Stimulated activated CD8-positive, alpha-beta memory T cell treated with anti-CD3 and anti-CD28 coated beads, Interleukin-12 subunit alpha, Interleukin-12 subunit beta, amount 100 ng/mL, for 1 hour (primary cell): ENCODE data around the gene TNS3.

ENCODE experiments used
- DNase-seq: peaks from one replicate; pipeline ENCODE4 v3.0.0-alpha.2; 2020; ENCODE audit warnings: low read depth

Gene TNS3

DNA sequence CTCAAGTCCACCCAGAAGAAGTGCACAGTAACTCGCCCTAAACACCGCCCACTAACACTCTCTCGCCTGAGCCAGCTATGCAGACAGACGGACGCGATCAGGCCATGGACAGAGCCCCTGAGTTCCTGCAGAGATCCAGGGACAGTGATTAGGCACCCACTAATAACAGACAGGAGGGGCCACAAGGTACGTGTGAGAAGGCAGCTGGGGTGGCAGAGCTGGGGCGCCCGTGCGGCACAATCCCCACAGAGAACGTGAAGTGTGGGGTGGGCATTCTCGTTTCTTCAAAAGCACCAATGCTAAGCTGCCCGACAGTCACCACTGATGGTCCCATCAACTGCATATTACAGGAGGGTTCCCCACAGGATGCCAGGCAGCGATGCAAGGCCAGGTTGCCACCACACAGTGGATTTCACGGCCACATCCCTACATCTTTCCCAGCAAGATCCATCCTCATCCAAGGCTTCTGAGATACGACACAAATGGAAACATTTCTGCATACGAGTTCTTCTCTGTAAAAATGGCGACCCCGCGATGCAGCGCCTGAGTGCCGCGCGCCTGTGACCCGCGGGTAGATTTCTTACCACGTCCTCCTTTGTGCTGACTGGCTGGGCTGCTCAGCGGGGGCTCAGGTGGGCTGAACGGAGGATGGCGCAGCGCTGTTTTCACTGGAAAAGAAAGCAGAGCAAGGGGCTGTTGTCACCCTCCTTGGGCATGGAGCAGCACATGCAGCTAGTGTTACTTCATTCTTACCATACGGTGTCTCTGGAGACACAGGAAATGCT, 237.5 kb downstream of the TNS3 start:
- DNase-seq: no peak

DNA sequence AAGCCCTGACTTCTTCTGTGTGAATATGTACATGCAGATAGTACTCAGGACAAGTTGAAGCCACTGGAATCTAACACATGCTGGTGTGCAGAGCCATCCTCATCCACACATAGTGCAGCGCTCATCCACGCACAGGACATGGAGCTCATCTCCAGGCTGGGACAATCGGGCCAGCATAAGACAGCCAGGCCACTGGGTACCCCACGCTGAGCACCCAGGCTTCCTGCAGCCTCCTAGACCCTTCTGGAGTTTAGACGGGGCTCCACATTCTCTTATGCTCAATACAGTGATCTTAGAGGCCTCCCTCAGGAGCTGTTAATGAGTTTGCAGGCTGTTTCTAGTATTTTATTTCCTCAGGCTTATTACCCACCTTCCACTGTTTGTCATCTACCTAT, 238.9 kb downstream of the TNS3 start:
- DNase-seq: no peak

DNA sequence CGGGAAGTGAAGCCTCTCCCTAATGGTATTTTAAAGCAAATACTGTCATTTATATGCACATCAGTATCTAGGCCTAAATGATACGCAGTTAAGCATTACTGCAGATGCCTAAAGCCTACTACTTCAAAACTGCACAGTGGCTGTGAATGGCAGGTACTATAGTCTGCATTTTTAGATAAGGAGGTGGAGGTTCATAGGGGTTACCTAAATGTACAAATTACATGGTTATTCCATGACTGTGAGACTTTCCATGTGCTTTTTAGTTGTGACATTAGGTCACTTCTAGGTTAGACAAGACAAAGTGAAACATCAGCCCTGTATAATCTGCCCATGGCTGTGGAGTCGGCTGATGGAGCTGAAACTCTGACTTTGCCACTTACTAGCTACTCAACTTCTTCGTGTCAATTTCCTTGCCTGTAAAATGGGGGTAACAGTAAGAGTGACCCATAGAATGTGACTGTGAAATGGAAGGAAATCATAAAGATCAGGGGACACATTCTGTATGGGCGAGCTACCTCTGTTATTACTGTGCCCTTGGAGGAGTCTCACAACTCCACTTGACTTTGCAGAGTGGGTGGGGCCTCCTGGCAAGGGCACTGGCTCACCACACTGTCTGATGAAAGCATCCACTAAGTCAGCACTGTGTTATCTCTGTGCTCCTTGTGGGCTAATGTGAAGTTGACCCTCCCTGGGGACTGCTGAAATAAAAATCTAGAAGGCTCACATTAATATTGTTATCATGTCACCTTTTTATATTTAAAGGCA, 239.4 kb downstream of the TNS3 start:
- DNase-seq: no peak

GRCh38 chr7:47340517-47340916, 241.4 kb downstream of the TNS3 start:
- no peak for DNase-seq

- no peak for DNase-seq
Measured at GRCh38 chr7:47338026-47338425, 243.9 kb downstream of the TNS3 start.

DNA sequence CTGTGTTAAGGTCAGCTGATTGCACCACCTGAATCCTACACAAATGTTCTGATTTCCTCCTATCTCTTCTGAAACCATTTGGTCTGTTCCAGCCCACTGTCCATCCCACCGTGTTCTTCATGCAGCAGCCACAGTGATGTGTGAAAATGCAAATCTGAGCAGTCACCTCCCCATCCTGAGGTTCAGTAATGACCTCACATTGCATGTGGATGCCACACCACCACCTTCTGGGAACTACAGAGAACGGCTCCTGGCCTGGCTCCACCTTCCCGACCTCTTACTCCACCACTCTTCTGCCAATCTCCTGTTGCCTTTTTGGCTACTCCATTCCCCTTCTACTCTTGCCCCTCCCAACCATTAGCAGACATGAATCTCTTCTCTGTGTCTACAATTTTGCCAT, 244.4 kb downstream of the TNS3 start:
- DNase-seq: no peak

- no peak for DNase-seq
Measured at GRCh38 chr7:47336472-47337425, 245.2 kb downstream of the TNS3 start.

- no peak for DNase-seq
Measured at GRCh38 chr7:47335557-47336471, 246.1 kb downstream of the TNS3 start.

DNA sequence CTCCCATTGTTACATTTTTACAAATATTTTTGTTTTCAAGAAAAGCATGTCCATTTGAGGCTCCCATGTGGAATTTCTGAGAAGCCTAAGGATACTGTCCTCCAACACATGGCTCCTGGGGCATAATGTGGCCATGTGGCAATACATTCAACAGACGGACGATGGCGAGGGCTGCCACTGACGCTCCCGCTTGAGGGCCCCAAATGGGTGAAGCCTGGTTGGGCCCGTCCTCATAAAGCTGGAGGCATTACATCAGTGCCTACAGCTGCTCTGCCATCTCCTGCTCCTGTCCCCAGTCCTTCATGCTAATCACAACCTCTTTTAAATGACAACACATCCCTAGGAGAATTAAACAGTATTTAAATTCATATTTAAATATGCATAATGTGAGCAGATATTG, 246.8 kb downstream of the TNS3 start:
- DNase-seq: no peak

DNA sequence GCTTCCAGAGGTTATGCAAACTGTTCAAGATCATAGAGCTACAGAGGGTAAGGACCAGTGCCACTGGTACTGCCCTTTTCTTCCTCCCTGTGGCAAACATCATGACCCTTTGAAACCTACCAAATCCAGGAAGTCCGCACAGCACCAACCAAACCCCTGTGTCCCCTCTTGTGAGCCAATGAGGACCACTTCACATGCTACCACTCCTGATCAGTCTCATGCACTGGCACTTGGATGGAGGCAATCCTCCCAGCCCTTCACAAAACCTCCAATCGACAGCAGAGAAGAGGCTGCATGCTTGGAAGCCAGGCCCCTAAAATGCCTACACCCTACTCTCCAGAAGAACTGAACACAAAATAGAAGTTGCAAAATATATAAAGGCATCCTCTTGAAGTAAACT, 248.0 kb downstream of the TNS3 start:
- no peak for DNase-seq

DNA sequence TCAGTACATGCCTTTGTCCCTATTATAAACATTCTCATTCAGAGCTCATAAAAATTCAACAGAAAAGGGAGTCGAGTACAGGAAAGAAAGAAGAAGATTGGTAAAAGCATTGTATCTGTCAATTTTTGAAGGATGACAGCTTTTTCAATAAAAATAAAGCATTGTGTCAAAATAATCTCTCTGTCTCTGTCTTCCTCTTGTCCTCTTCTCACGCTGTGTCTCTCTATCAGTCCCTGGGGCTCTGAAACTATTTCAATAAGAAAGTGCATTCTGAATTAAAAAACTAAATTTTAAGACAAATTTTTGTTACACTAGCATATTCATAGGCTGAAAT, 248.4 kb downstream of the TNS3 start:
- no peak for DNase-seq

DNA sequence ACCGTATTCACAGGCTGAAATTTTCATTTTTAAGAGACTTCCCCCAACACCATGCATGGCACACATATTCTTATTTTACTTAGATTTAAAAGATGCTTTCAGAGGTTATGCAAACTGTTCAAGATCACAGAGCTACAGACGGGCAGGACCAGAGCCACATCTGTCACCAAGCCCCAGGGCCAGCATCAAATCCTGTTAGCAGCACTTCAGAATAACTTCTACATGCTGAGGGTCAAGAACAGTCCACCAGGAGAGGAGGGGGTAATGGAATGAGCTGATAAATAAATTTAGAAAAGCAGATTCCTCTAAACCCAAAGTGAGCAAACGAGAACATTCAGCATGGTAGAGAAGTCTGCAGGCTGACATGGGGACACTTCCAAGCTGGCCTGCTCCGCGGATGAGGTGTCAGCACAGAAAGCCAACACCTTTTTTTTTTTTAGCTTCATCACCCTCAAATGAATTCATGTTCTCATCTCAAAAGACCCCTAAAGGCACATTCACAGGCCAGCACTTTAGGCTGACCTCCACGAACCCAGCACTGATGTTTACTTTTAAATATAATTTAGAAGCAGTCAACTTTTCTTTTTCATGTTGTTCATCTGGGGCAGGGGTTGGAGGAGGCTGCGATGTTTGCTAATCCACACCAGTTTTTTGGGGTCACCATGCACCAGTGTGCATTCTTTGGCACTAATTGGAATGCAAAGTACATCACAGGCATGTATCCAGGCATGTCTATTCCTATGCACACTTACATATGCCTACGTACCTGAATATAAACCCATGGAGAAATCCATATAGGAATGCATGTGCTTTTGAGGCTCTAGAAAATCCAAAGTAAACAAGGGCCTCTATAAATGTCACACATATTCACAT, 249.0 kb downstream of the TNS3 start:
- no peak for DNase-seq

- no peak for DNase-seq
Measured at GRCh38 chr7:47332213-47332612, 249.7 kb downstream of the TNS3 start.

DNA sequence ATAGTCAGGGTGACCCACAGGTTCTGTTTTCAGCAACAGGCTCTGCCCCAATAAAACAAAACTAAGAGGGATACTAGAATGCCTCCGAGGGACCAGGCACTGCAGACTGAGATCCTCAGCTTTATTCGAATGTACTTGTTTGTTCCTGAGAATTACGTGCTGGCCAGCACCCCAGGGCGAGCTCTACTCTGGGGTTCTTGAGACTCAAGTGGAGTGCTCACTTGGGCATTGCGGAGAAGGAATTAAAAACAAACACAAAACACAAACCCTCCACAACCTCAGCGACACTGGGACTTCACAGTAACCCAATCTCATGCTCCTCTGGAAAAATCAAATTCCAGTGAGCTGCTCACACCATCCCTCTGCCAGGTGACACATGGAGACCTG, 250.7 kb downstream of the TNS3 start:
- DNase-seq: no peak

DNA sequence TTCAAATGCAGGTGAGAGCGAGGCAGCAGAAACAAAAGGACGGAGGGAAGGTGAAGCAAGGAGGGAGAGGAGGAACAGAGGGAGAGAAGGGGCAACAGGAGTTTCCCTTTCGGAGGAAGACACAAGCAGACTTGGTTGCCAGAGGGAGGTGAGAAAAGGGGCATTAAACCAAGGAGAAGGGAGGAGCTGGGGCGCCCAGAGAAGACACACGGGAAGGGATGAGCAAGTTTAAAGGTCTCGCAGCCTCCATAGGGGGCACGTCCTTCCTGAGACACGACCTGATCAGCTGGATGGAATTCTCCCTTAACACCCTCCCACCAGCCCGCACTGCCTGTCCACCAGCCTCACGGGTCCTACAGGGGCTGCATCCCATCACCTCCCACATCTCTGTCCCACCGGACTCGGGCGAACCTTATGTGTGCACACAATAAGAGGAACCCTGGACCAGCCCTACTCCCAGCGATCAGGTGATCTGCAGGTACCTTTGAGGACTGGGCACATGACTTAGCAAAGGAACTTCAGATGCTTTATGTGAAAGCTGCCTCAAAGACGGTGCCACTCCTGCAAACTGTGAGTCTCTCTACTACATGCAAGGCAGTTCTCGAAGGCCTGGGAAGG, 251.2 kb downstream of the TNS3 start:
- DNase-seq: no peak

DNA sequence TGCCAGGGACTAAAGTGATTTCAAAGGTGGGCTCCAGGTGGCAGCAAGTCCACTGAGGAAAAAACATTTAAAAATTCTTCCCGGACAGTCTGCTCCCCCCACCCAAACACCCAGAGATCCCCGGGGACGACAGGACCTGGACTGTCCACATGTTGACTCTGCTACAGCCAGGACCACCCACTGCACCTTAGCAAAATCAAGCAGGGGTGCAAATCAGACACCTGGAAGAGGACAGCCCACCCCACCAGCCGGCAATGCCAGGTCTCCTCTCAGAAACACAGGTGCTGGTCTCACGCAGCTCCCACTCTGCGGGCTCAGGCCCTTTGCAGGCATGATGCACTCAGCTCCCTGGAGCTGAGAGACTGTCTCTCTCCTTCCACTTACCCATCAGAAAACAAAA, 251.9 kb downstream of the TNS3 start:
- DNase-seq: no peak

DNA sequence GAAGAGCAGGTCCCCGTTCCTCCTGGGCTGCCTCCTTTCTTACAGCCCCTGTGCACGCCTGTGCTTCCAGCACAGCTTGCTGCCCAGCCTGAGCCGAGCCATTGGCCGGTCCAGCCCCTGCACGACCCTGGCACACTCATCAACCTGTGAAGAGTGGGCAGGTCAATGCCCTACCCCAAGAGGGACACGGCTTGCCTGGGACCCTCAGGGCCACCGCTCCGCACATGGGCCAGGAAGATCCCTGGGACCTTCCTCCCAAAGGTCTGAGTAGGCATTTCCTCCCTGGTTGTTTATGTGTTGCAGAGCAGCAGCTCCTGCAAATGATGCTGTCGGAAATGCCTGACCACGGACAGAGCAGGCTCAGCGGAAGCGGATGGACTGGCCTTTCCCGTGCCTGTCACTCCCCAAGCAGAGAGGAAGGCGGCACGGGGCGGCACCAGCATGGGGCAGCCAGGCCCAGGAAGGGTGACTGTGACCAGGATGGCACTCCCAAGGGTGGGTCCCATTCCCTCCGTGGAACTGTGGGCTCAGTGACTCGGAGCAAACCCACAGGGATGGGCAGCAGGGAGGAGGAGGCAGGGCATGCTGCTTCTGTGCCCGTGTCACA, 252.5 kb downstream of the TNS3 start:
- DNase-seq: no peak

GRCh38 chr7:47328392-47329319, 253.3 kb downstream of the TNS3 start:
- no peak for DNase-seq
